DND-41 (cell line): Measurements from ENCODE around the gene CD55.

Experiments
- ATAC-seq: fragments of 200-7000 bp; cut with Tn5 transposase; 3 replicates; pipeline ENCODE4 v1.9.1; 2021; ENCODE audit warnings: low read depth; ENCODE audit not compliant: insufficient read depth
- DNase-seq: peaks from one replicate; pipeline ENCODE4 v3.0.0-alpha.2; 2020
- H2AFZ ChIP-seq: 2 replicates; pipeline ENCODE4 v1.6.0; 2012; ENCODE audit warnings: low read depth, low read length
- H3K27ac ChIP-seq: 2 replicates; pipeline ENCODE4 v1.5.1; 2012; ENCODE audit warnings: low read length, inconsistent platforms
- H3K27me3 ChIP-seq: fragments of 200-600 bp; sonication (generic); 2 replicates; pipeline ENCODE4 v1.6.0; 2012; ENCODE audit warnings: low read length, mild to moderate bottlenecking, inconsistent platforms; ENCODE audit not compliant: insufficient read depth, poor library complexity
- H3K36me3 ChIP-seq: 2 replicates; pipeline ENCODE4 v1.5.1; 2012; ENCODE audit warnings: low read length, inconsistent platforms; ENCODE audit not compliant: insufficient read depth
- H3K4me1 ChIP-seq: 2 replicates; pipeline ENCODE4 v1.5.1; 2012; ENCODE audit warnings: mild to moderate bottlenecking, low read length; ENCODE audit not compliant: insufficient read depth
- H3K4me2 ChIP-seq: 2 replicates; pipeline ENCODE4 v1.6.0; 2012; ENCODE audit warnings: mild to moderate bottlenecking, moderate library complexity, low read length, inconsistent platforms; ENCODE audit not compliant: insufficient read depth
- H3K4me3 ChIP-seq, 2 experiments: fragments of 200-600 bp in 1 of 2; shearing (Covaris generic) in 1 of 2; 2 replicates each; pipeline ENCODE4 v1.5.1; 2012 to 2016; ENCODE audit warnings: inconsistent platforms in 2 of 2, low read length in 2 of 2, mild to moderate bottlenecking in 2 of 2, low read depth in 1 of 2, moderate library complexity in 1 of 2
- H3K79me2 ChIP-seq: 2 replicates; pipeline ENCODE4 v1.6.0; 2012; ENCODE audit warnings: low read length, inconsistent platforms; ENCODE audit not compliant: insufficient read depth
- H3K9ac ChIP-seq: 2 replicates; pipeline ENCODE4 v1.6.0; 2012; ENCODE audit warnings: low read depth, mild to moderate bottlenecking, inconsistent platforms, low read length, moderate library complexity
- H3K9me3 ChIP-seq: 2 replicates; pipeline ENCODE4 v1.5.1; 2012; ENCODE audit warnings: low read length, moderate library complexity, mild to moderate bottlenecking, inconsistent platforms; ENCODE audit not compliant: insufficient read depth, severe bottlenecking
- H4K20me1 ChIP-seq: 2 replicates; pipeline ENCODE4 v1.6.0; 2012; ENCODE audit warnings: low read length; ENCODE audit not compliant: insufficient read depth
- EZH2 ChIP-seq: IDR thresholded peaks from 3 replicates; pipeline ENCODE4 v1.6.1; 2012; ENCODE audit warnings: borderline replicate concordance, low read depth, mild to moderate bottlenecking, moderate library complexity, low read length, inconsistent platforms; ENCODE audit not compliant: severe bottlenecking
- TF ChIP-seq, protein P1 (sequence below): IDR thresholded peaks from 2 replicates; pipeline ENCODE4 v1.5.1; 2012; ENCODE audit warnings: borderline replicate concordance, low read length, moderate library complexity, mild to moderate bottlenecking; ENCODE audit not compliant: poor library complexity, severe bottlenecking; ENCODE audit errors: extremely low read depth

Gene CD55

DNA sequence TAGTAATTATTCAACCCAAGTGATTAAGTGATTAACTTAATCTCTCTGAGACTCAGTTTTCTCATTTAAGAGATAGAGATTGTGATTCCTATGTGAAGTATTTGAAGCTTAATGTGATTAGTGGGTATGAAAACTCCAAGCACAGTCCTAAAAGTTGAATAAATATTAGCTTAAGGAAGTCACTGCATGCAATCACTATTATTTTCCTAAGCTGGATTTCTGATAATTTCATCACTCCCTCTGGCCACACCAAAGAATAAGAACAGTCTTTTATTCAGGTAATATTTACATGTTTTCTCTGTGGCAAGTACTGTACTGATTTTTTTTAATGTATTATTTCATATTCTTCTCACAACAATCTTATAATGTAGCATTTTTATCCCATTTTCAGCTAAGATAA, 31.1 kb downstream of the CD55 start:
- Histone ChIP-seq H3K79me2 (no peaks in the 10 kb centered on the region), H3K4me2 (no peak overlapping the region), H3K9ac (no peak overlapping the region), H3K36me3 (no peaks in the 10 kb centered on the region), H3K4me3 (no peak overlapping the region), H3K4me1 (no peaks in the 10 kb centered on the region), H2AFZ (no peak overlapping the region), H3K27me3 (no peaks in the 10 kb centered on the region), H3K27ac (no peak overlapping the region), H4K20me1 (no peaks in the 10 kb centered on the region), H3K9me3 (no peaks in the 10 kb centered on the region)
- TF ChIP-seq, protein P1, sequence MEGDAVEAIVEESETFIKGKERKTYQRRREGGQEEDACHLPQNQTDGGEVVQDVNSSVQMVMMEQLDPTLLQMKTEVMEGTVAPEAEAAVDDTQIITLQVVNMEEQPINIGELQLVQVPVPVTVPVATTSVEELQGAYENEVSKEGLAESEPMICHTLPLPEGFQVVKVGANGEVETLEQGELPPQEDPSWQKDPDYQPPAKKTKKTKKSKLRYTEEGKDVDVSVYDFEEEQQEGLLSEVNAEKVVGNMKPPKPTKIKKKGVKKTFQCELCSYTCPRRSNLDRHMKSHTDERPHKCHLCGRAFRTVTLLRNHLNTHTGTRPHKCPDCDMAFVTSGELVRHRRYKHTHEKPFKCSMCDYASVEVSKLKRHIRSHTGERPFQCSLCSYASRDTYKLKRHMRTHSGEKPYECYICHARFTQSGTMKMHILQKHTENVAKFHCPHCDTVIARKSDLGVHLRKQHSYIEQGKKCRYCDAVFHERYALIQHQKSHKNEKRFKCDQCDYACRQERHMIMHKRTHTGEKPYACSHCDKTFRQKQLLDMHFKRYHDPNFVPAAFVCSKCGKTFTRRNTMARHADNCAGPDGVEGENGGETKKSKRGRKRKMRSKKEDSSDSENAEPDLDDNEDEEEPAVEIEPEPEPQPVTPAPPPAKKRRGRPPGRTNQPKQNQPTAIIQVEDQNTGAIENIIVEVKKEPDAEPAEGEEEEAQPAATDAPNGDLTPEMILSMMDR, result no peak
- TF ChIP-seq EZH2, result no peak
- DNase-seq (no peak), ATAC-seq (no peak)

DNA sequence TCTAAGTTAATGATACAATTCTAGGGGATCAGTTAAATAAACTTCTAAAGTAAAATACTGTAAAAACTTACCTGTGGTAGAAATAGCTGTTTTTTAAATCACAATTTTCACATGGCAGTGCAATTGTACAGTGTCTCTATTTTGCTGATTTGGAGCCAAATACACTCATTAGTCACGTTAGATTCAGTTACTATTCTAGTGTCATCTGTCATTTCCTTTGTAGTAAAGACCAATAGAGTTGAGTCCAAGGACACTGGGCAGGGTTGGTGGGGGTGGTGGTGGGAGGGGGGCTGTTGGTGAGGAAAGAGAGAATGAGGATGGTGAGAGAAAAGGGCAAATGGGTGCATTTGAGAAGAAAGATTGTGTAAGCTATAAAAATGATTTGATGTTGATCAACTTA, 33.6 kb downstream of the CD55 start:
- ATAC-seq, result no peak

DNA sequence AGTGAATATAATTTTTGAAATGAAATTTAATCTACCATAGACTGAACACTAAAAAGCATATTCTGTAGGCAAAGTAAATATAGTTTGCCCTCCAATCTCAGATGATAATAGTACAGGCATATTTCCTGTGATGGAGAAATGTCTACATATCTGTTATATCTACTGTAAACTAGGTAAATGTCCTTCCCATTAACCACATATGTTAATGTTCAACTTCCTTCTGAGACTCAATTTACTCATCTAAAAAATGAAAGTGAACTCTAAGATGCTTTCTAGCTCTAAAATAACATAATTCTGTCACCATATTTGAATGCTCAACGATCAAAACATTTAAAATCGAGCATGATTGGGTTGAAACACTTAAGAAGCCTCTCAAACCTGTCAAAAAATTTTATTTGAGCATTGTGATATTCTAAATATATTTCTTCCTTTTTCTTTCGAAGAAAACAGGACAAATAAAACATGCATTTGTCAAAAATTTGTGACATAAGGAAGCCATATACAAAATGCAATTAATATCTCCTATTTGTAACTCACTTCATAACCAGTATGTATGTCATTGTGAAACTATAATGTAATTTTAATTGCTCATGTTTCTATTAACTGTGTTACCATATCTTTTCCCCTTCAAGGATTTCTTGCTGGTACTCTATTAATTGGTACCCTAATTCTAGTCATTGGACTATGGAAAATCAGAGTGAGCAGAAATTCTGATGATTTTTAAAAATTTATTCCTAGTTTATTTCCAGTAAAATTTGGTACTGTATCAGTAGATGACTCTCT, 34.2 kb downstream of the CD55 start:
- H3K4me1 ChIP-seq, result no peaks in the 10 kb centered on the region
- H3K27me3 ChIP-seq, result no peaks in the 10 kb centered on the region
- no peak for TF ChIP-seq EZH2
- TF ChIP-seq, protein P1, result no peak
- H3K79me2 ChIP-seq, result no peaks in the 10 kb centered on the region
- DNase-seq, result no peak
- H3K27ac ChIP-seq, result no peak overlapping the region
- H3K9me3 ChIP-seq, result no peaks in the 10 kb centered on the region
- H2AFZ ChIP-seq, result no peak overlapping the region
- no peak overlapping the region for H3K4me3 ChIP-seq
- H4K20me1 ChIP-seq, result no peaks in the 10 kb centered on the region
- H3K4me2 ChIP-seq, result no peak overlapping the region
- no peak for ATAC-seq
- H3K36me3 ChIP-seq, result no peaks in the 10 kb centered on the region
- no peak overlapping the region for H3K9ac ChIP-seq

More for the DNA sequence above, 33.6 kb downstream of the CD55 start:
- TF ChIP-seq, protein P1, result no peak
- TF ChIP-seq EZH2, result no peak
- Histone ChIP-seq H3K4me1 (no peaks in the 10 kb centered on the region), H3K36me3 (no peaks in the 10 kb centered on the region), H3K9me3 (no peaks in the 10 kb centered on the region), H4K20me1 (no peaks in the 10 kb centered on the region), H3K4me3 (no peak overlapping the region), H2AFZ (no peak overlapping the region), H3K27me3 (no peaks in the 10 kb centered on the region), H3K4me2 (no peak overlapping the region), H3K9ac (no peak overlapping the region), H3K79me2 (no peaks in the 10 kb centered on the region), H3K27ac (no peak overlapping the region)
- no peak for DNase-seq
